HepG2 (cell line): Measurements from ENCODE around the gene KCND3. TPM values are rescaled to one million over a fixed set of nuclear protein-coding genes. Genes with fewer than 3 reads are reported as not detected.

ENCODE experiments used
- ATAC-seq: fragments of 200-7000 bp; cut with Tn5 transposase; 3 replicates; pipeline ENCODE4 v1.9.1; 2020; ENCODE audit warnings: mild to moderate bottlenecking, moderate library complexity
- BruUV-seq: library from RNA; stranded (reverse); fragments of 400-500 nt; replicated peaks from 2 replicates; lab custom pipeline; 2021; lab: Mats Ljungman, UMichigan
- CTCF ChIA-PET: fragments of 300-600 bp; formaldehyde crosslinking; extraction: SDS; loops from one replicate; lab custom pipeline; 2021; ENCODE audit warnings: low total read pairs, inconsistent platforms, low intra/inter-chr PET ratio; lab: Yijun Ruan, JAX
- POLR2A ChIA-PET: fragments of 350-600 bp; sonication (Branson Sonifier 250); formaldehyde crosslinking; loops from one replicate; lab custom pipeline; 2020; ENCODE audit warnings: antibody characterized with exemption, inconsistent platforms; lab: Yijun Ruan, JAX
- DNase-seq: peaks from one replicate; pipeline ENCODE4 v3.0.0-alpha.2; 2015; ENCODE audit warnings: low spot score
- FAIRE-seq: peaks from 3 replicates; lab custom pipeline; 2011; peaks lifted over from hg19 to GRCh38; lab: Jason Lieb, UNC
- H2AFZ ChIP-seq: one replicate; pipeline ENCODE4 v1.6.1; 2011; ENCODE audit warnings: low read length, inconsistent platforms
- H3K27ac ChIP-seq: fragments of 300-600 bp; 3 replicates; pipeline ENCODE4 v1.8.0; 2011; ENCODE audit warnings: mixed run types, mild to moderate bottlenecking, mixed read lengths, low read length, inconsistent platforms; ENCODE audit not compliant: insufficient read depth; ENCODE audit errors: extremely low read length
- H3K27me3 ChIP-seq, 2 experiments: fragments of 200-600 bp in 1 of 2; 2 replicates in 1 of 2; 3 replicates in 1 of 2; pipeline versions ENCODE4 v1.6.0 to v1.8.0; 2011; ENCODE audit warnings: low read length in 2 of 2, mild to moderate bottlenecking in 2 of 2, moderate library complexity in 2 of 2, inconsistent platforms in 1 of 2; ENCODE audit not compliant: insufficient read depth in 2 of 2, control insufficient read depth in 1 of 2
- H3K36me3 ChIP-seq, 2 experiments: fragments of 200-600 bp in 1 of 2; replicated peaks in 1 of 2; 2 replicates in 1 of 2; 3 replicates in 1 of 2; pipeline versions ENCODE4 v1.5.1 to v1.8.0; 2011; ENCODE audit warnings: low read length in 2 of 2, inconsistent platforms in 1 of 2; ENCODE audit not compliant: insufficient read depth in 2 of 2, control insufficient read depth in 1 of 2
- H3K4me1 ChIP-seq: 2 replicates; pipeline ENCODE4 v1.5.1; 2012; ENCODE audit warnings: low read length, inconsistent platforms; ENCODE audit not compliant: insufficient read depth
- H3K4me2 ChIP-seq: 2 replicates; pipeline ENCODE4 v1.6.0; 2011; ENCODE audit warnings: low read depth, low read length, inconsistent platforms
- H3K4me3 ChIP-seq, 3 experiments: fragments of 200-600 bp in 1 of 3; sonication (generic), shearing (Covaris generic) in 1 of 3; replicated peaks in 1 of 3; 2 replicates each; pipeline ENCODE4 v1.5.1; 2011 to 2016; ENCODE audit warnings: low read length in 3 of 3, inconsistent platforms in 2 of 3, low read depth in 2 of 3, mild to moderate bottlenecking in 2 of 3, control low read depth in 1 of 3, mixed read lengths in 1 of 3; ENCODE audit not compliant: insufficient read depth in 1 of 3
- H3K79me2 ChIP-seq: one replicate; pipeline ENCODE4 v1.6.1; 2011; ENCODE audit warnings: low read length, inconsistent platforms; ENCODE audit not compliant: insufficient read depth
- H3K9ac ChIP-seq: 2 replicates; pipeline ENCODE4 v1.6.0; 2011; ENCODE audit warnings: mild to moderate bottlenecking, low read depth, low read length, inconsistent platforms; ENCODE audit not compliant: insufficient read depth
- H3K9me3 ChIP-seq: 2 replicates; pipeline ENCODE4 v1.5.1; 2012; ENCODE audit warnings: mild to moderate bottlenecking, low read length
- H4K20me1 ChIP-seq: 2 replicates; pipeline ENCODE4 v1.6.0; 2011; ENCODE audit warnings: inconsistent platforms, mild to moderate bottlenecking, low read length, moderate library complexity; ENCODE audit not compliant: insufficient read depth
- NCOA5 ChIP-seq: sonication (generic); formaldehyde crosslinking; IDR thresholded peaks from 2 replicates; pipeline ENCODE4 v1.4.0; 2020; ENCODE audit warnings: missing genetic modification reagents
- TEAD3 ChIP-seq: optimal IDR thresholded peaks from 2 replicates; pipeline ENCODE3; 2016; ENCODE audit warnings: borderline replicate concordance
- WGBS: methylation state at CpG from one replicate; pipeline ENCODE4 v1.1.6; 2017; ENCODE audit warnings: low lambda C conversion rate; 5-methylcytosine and 5-hydroxymethylcytosine counted together
- in situ Hi-C: cut with HindIII; loops from 2 replicates; pipeline ENCODE4 v1.10.0; 2017; ENCODE audit warnings: low pct_unique_long_range_greater_than_20kb; ENCODE audit not compliant: extremely low pct_ligation_motif_present
- intact Hi-C: fragments of 100-400 bp; cut with micrococcal nuclease; formaldehyde crosslinking; loops from one replicate; pipeline ENCODE4 v1.10.0; 2022; ENCODE audit not compliant: unreplicated experiment
- polyA plus RNA-seq, 8 experiments: library from polyadenylated mRNA; depleted of rRNA in 3 of 8; stranded (reverse) in 7 of 8; unstranded in 1 of 8; fragments of >200 nt; fragmentation: Illumina TruSeq in 4 of 8; extraction: Trizol in 4 of 8; gene quantifications; 2 replicates each; pipeline versions ENCODE4 v1.2.1 to v1.2.3, GENCODE V29; 2011 to 2016; ENCODE audit warnings: low read depth in 4 of 8, missing spikeins in 1 of 8, mixed read lengths in 1 of 8; ENCODE audit not compliant: insufficient read depth in 1 of 8
- total RNA-seq, 5 experiments: library from RNA; depleted of rRNA; stranded (reverse); fragments of >200 nt; fragmentation: Illumina TruSeq; extraction: Trizol; gene quantifications; 2 replicates each; pipeline ENCODE4 v1.2.3, GENCODE V29; 2016; ENCODE audit warnings: low read depth in 1 of 5
- TF ChIP-seq, protein P1 (sequence below): sonication (generic); formaldehyde crosslinking; IDR thresholded peaks from 2 replicates; pipeline ENCODE4 v1.9.0; 2021; ENCODE audit warnings: mild to moderate bottlenecking, missing genetic modification reagents
- TF ChIP-seq, protein P2 (sequence below): sonication (generic); formaldehyde crosslinking; IDR thresholded peaks from 2 replicates; pipeline ENCODE4 v1.8.0; 2022; ENCODE audit warnings: low read depth, missing genetic modification reagents

KCND3 gene
- total and polyA plus RNA-seq, 2 of the 13 experiments (the other 11 are each of a cell fraction or from before 2014, with no cell fraction given) = 0.04 TPM; not detected in 1

DNA sequence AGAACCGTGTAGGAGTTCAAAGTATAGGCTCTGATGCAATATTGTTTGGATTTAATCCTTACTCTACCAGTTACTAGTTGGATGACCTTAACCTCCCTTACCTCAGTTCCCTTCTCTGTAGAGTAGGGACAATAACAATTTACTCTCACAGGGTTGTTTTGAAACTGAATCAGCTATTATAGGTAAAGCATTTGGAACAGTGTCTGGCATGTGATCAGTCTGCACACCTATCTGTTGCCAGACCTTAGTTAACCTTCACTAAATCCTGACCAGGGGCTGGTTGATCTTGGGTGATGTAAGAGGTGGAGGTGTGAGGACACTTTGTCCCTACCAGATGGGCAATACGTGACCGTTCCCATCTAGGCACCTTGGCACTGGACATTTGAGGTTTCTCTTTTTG, 126.9 kb downstream of the KCND3 start:
- Histone ChIP-seq H3K36me3 (no peaks in the 10 kb centered on the region), H3K27me3 (no peaks in the 10 kb centered on the region), H3K79me2 (no peaks in the 10 kb centered on the region), H3K4me1 (no peaks in the 10 kb centered on the region), H3K9me3 (no peaks in the 10 kb centered on the region), H3K27ac (no peak overlapping the region), H4K20me1 (no peaks in the 10 kb centered on the region), H3K4me2 (no peak overlapping the region), H3K9ac (no peak overlapping the region), H2AFZ (no peak overlapping the region), H3K4me3 (no peak overlapping the region)
- intact Hi-C loops = no loop called here
- FAIRE-seq (no peak), ATAC-seq (no peak), DNase-seq (no peak)
- WGBS = 9% methylated on average over 3 of the region's 3 CpGs
- TF ChIP-seq, protein P1, sequence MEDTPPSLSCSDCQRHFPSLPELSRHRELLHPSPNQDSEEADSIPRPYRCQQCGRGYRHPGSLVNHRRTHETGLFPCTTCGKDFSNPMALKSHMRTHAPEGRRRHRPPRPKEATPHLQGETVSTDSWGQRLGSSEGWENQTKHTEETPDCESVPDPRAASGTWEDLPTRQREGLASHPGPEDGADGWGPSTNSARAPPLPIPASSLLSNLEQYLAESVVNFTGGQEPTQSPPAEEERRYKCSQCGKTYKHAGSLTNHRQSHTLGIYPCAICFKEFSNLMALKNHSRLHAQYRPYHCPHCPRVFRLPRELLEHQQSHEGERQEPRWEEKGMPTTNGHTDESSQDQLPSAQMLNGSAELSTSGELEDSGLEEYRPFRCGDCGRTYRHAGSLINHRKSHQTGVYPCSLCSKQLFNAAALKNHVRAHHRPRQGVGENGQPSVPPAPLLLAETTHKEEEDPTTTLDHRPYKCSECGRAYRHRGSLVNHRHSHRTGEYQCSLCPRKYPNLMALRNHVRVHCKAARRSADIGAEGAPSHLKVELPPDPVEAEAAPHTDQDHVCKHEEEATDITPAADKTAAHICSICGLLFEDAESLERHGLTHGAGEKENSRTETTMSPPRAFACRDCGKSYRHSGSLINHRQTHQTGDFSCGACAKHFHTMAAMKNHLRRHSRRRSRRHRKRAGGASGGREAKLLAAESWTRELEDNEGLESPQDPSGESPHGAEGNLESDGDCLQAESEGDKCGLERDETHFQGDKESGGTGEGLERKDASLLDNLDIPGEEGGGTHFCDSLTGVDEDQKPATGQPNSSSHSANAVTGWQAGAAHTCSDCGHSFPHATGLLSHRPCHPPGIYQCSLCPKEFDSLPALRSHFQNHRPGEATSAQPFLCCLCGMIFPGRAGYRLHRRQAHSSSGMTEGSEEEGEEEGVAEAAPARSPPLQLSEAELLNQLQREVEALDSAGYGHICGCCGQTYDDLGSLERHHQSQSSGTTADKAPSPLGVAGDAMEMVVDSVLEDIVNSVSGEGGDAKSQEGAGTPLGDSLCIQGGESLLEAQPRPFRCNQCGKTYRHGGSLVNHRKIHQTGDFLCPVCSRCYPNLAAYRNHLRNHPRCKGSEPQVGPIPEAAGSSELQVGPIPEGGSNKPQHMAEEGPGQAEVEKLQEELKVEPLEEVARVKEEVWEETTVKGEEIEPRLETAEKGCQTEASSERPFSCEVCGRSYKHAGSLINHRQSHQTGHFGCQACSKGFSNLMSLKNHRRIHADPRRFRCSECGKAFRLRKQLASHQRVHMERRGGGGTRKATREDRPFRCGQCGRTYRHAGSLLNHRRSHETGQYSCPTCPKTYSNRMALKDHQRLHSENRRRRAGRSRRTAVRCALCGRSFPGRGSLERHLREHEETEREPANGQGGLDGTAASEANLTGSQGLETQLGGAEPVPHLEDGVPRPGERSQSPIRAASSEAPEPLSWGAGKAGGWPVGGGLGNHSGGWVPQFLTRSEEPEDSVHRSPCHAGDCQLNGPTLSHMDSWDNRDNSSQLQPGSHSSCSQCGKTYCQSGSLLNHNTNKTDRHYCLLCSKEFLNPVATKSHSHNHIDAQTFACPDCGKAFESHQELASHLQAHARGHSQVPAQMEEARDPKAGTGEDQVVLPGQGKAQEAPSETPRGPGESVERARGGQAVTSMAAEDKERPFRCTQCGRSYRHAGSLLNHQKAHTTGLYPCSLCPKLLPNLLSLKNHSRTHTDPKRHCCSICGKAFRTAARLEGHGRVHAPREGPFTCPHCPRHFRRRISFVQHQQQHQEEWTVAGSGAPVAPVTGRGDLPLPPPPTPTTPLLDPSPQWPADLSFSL (CRISPR knock-in tag) = no peak
- TF ChIP-seq, protein P2, sequence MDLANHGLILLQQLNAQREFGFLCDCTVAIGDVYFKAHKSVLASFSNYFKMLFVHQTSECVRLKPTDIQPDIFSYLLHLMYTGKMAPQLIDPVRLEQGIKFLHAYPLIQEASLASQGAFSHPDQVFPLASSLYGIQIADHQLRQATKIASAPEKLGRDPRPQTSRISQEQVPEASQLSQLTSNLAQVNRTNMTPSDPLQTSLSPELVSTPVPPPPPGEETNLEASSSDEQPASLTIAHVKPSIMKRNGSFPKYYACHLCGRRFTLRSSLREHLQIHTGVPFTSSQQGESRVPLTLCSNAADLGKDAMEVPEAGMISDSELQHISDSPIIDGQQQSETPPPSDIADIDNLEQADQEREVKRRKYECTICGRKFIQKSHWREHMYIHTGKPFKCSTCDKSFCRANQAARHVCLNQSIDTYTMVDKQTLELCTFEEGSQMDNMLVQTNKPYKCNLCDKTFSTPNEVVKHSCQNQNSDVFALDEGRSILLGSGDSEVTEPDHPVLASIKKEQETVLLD (CRISPR knock-in tag) = no peak
- TF ChIP-seq NCOA5 (CRISPR knock-in tag) = no peak
- TF ChIP-seq TEAD3 (CRISPR knock-in tag) = no peak
- BruUV-seq = no TSS peak
- ChIA-PET CTCF (no interaction called here), POLR2A (no interaction called here)
- in situ Hi-C loops = no loop called here
